Stimulated activated effector memory CD8-positive, alpha-beta T cell treated with anti-CD3 and anti-CD28 coated beads, Interleukin-12 subunit alpha, Interleukin-12 subunit beta, amount 100 ng/mL, for 72 hours (primary cell): ENCODE data around the gene PADI3.

ENCODE experiments used
- ATAC-seq: fragments of 150-1000 bp; cut with Tn5 transposase; 2 replicates; pipeline ENCODE4 v1.10.0; 2021
- DNase-seq, 2 donors: peaks; one replicate each; pipeline ENCODE4 v3.0.0; 2021 to 2022; ENCODE audit warnings: low spot score in 2 of 2
- H3K27ac Mint-ChIP-seq: one replicate; pipeline ENCODE4 v1.8.0; 2022; ENCODE audit warnings: mild to moderate bottlenecking, mixed read lengths
- H3K36me3 Mint-ChIP-seq: one replicate; pipeline ENCODE4 v1.8.0; 2022; ENCODE audit warnings: mild to moderate bottlenecking, mixed read lengths
- H3K4me1 Mint-ChIP-seq: one replicate; pipeline ENCODE4 v1.8.0; 2022; ENCODE audit warnings: mixed read lengths
- H3K4me3 Mint-ChIP-seq: one replicate; pipeline ENCODE4 v1.8.0; 2022; ENCODE audit warnings: mild to moderate bottlenecking, mixed read lengths
- H3K9me3 Mint-ChIP-seq: one replicate; pipeline ENCODE4 v1.8.0; 2022; ENCODE audit warnings: mixed read lengths

PADI3 gene, protein sequence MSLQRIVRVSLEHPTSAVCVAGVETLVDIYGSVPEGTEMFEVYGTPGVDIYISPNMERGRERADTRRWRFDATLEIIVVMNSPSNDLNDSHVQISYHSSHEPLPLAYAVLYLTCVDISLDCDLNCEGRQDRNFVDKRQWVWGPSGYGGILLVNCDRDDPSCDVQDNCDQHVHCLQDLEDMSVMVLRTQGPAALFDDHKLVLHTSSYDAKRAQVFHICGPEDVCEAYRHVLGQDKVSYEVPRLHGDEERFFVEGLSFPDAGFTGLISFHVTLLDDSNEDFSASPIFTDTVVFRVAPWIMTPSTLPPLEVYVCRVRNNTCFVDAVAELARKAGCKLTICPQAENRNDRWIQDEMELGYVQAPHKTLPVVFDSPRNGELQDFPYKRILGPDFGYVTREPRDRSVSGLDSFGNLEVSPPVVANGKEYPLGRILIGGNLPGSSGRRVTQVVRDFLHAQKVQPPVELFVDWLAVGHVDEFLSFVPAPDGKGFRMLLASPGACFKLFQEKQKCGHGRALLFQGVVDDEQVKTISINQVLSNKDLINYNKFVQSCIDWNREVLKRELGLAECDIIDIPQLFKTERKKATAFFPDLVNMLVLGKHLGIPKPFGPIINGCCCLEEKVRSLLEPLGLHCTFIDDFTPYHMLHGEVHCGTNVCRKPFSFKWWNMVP

DNA sequence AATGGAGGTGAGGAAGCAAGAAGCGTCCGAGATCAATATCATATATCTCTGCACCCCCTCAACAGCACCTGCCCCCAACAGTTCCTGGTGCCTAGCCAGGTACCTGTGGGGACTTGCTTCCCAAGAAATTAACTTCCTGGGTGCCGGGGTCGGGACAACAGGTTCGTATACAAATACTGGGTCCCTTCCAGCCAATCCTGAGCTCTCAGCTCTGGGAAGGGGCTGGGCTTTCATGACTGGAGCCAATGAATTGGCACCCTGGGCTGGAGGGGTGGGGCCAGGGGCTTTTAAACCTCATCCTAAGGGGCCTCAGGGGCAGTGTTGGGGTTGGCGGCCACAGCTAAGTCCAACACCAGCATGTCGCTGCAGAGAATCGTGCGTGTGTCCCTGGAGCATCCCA, at the start of gene PADI3:
TSS of gene PADI3 (plus strand) at position 318 of the 400 bp plus-strand sequence. CDS start at position 358, 40 bp downstream.
- DNase-seq (no peak), ATAC-seq (no peak)
- Mint-ChIP-seq H3K27ac (no peak within 1 kb of the TSS), H3K4me3 (no peak within 1 kb of the TSS), H3K36me3 (no peaks in the 10 kb centered on the region), H3K9me3 (no peaks in the 10 kb centered on the region), H3K4me1 (no peaks in the 10 kb centered on the region)

DNA sequence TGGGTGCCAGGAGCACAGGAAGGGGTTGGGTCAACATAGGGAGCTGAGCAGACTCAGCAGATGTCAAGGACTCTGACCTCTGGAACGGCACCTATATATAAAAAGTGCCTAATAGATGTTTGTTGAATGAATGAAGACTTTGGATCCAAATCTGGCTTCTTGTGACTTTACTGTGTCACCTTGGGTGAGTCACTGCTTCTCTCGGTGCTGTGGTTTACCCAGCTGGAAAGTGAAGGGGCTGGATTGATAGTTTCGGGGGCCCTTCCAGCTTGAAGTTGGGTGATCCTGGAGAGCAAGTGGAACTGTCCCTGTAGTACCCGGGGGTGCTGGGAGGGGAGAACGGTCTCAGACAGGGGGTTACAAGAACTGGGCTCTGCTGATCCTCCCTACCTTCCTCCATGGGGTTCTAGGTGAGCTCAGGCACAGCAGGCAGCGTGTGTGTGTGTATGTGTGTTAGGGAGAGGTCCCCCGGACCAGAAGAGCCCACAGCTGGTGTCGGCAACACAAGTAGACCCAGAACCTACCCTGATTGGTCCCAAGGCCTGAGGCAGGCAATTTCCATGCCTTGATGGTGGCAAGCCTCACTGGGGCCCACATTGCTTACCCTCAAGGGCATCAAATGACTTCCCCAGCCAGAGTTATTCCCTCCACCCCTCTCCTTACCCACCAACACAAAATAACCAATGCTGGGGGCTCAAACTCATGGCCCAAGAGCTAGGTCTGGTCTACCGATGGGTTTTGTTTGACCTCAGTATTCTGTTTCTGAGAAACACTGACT, 49.4 kb upstream of the PADI3 start:
- H3K27ac Mint-ChIP-seq, result no peak overlapping the region
- ATAC-seq (peak; percentile 35), DNase-seq (no peak)

DNA sequence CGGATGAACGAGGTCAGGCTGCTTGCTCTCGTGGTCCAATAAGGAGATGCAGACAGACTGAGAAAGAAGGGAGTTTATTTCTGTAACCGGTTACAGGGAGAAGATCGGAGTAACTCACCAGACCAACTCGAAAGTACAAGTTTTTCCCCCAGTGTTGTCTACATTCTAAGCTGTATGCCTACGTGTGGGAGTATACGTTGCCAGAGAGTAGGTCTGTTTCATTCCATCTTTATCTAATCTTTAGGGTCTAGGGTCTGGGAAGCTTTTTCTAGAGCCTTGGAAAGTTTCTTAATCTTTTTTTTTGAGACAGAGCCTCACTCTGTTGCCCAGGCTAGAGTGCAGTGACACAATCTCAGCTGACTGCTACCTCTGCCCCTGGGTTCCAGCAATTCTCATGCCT, 48.7 kb upstream of the PADI3 start:
- DNase-seq, result no peak
- H3K4me3 Mint-ChIP-seq, result no peak overlapping the region
- H3K27ac Mint-ChIP-seq, result no peak overlapping the region
- H3K4me1 Mint-ChIP-seq, result peaks cover 31% of the 10 kb centered on the region
- no peaks in the 10 kb centered on the region for H3K9me3 Mint-ChIP-seq
- H3K36me3 Mint-ChIP-seq, result no peaks in the 10 kb centered on the region
- ATAC-seq, result no peak

More for the DNA sequence above, 49.4 kb upstream of the PADI3 start:
- H3K4me1 Mint-ChIP-seq, result peaks cover 31% of the 10 kb centered on the region
- H3K9me3 Mint-ChIP-seq, result no peaks in the 10 kb centered on the region
- H3K36me3 Mint-ChIP-seq, result no peaks in the 10 kb centered on the region
- no peak overlapping the region for H3K4me3 Mint-ChIP-seq

DNA sequence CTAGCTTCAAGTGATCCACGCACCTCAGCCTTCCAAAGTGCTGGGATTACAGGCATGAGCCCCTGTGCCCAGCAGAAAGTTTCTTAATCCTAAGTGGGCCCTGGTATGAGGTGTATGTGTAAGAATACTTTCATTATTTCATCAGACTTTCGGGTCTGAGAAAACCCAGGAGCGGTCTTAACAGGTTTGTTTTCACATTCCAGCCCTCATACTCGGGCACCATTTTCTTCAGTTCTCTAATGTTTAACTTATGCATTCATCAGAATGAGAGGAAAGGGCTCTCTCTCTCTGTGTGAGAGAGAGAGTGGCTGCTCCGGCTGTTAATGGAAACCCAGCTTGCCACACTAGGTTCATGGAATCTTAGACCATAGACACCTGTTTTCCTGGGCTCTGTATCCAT, 48.1 kb upstream of the PADI3 start:
- Mint-ChIP-seq H3K9me3 (no peaks in the 10 kb centered on the region), H3K4me1 (peaks cover 35% of the 10 kb centered on the region), H3K27ac (no peak overlapping the region), H3K4me3 (no peak overlapping the region), H3K36me3 (no peaks in the 10 kb centered on the region)
- DNase-seq (no peak), ATAC-seq (no peak)

DNA sequence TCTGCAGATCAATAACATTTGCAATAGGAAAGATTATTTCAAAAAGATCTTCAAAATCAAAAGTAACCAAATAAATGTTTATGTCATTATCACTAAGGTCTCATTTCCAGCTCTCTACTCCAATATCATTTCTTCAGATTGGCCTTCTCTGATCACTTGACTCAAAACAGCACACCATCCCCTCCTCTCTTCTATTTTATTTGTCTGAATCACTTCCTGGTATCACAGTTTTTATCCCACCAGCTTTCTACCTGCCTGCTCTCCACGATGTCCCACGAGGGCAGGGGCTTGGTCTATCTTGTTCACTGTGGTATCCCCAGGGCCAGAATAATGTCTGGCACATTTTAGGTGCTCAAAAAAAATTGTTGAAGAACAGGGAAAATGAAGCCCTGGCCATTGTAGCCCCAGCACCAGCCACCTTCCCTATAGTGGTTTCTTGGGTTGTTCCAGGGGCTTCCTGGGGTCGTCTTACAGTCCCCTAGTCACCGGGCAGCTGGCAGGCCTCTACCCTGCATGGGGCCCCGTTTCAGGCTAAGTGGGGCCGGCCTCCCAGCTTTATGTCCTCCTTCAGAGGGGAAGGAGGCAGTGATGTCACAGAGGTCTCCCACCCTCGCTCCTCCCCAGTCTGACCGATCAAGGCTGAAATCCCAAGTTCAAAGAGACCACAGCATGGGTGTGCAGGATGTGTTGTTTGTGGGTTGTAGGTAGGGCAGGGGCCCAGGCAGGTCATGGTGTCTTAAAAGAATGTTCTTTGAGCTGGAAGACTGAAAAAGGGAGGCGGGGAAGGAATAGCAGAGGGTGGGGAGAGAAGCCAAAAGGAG, 47.5 kb upstream of the PADI3 start:
- peak overlapping the region; percentile 30 for H3K4me3 Mint-ChIP-seq
- DNase-seq (no peak), ATAC-seq (no peak)
- H3K4me1 Mint-ChIP-seq, result peaks cover 38% of the 10 kb centered on the region
- no peaks in the 10 kb centered on the region for H3K9me3 Mint-ChIP-seq
- H3K27ac Mint-ChIP-seq, result peak overlapping the region; percentile 41
- H3K36me3 Mint-ChIP-seq, result no peaks in the 10 kb centered on the region

DNA sequence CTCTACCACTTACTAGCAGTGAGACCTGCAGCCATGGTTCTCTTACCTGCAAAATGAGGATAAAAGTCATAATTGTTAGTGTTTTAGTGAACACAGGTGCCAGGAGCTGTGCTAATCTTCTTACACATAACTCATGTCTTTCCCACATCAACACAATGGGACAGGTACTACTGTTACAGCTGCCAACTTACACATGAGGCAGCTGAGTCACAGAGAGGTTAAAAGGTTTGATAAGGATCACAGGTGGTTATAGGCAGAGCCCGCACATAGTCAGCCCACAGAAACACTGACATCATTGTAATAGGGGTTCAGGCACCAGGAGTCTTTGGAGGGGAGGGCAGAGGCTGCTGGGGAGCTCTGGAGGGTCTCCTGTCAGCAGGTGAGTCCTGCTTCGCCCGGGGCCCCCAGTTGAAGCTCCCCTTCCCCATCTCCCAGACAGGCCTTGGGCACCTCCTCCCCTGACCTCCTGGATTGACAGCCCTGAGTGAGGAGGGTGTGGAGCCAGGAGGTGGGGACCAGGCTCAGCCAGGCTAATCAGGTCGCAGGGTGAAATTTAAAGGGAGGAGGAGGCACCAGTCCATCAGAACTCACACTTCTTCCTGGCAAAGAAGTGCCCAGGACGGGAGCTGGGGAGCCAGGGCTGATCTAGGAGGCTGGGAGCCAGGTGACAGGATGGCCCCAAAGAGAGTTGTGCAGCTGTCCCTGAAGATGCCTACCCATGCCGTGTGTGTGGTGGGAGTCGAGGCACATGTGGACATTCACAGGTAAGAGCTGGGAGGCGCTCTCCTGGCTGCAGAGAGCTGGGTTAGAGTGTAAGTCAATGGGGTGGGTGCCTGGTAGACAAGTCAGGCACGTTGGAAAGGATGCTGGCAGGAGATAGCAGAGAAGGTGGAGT, 44.1 kb upstream of the PADI3 start, which contains the start of gene PADI1:
TSS of gene PADI1 (plus strand) at position 583 of the 895 bp plus-strand sequence. CDS start at position 673, 90 bp downstream.
- ATAC-seq, result no peak
- H3K27ac Mint-ChIP-seq, result peak within 1 kb of the TSS; percentile 14
- no peaks in the 10 kb centered on the region for H3K9me3 Mint-ChIP-seq
- peaks cover 60% of the 10 kb centered on the region for H3K4me1 Mint-ChIP-seq
- DNase-seq, result no peak
- no peak within 1 kb of the TSS for H3K4me3 Mint-ChIP-seq
- H3K36me3 Mint-ChIP-seq, result no peaks in the 10 kb centered on the region

DNA sequence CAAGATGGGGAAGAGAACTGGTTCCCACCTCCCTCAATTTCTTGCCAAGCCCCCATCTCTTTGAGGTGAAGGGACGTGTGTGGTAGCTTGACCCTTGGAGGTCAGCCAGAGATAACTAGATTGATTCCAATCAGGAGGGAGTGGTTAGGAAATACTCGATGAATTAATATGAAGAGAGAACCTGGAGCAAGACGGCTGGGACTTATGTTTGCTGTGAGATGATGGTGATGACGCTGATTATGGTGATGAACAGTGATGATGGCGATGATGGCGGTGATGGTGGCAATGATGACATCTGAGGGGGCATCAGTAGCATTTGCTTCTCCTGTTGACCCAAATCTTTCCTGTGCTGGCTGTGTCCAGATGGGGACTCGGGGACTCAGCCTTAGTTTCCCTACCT, 43.2 kb upstream of the PADI3 start:
- Mint-ChIP-seq H3K4me3 (no peak overlapping the region), H3K4me1 (peaks cover 65% of the 10 kb centered on the region), H3K9me3 (no peaks in the 10 kb centered on the region), H3K36me3 (no peaks in the 10 kb centered on the region), H3K27ac (peak overlapping the region; percentile 14)
- DNase-seq, result no peak
- no peak for ATAC-seq

DNA sequence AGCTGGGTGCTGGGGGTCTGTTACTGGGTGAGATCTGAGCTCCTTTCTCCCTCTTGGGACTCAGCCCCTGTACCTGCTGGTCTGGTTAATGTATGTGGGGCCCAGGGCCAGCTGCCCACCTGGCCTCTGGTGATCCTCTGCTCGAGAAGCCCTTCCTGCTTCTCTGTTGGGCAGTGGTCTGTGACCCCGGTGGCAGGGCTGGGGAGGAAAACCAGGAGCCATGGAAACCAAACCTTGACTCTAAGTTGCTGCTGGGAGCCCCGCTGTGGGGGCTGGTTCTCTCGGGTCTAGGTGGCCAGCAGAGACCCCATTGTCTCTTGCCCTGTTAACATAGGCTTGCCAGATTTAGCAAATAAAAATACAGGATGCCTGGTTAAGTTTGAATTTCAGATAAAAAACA, 42.7 kb upstream of the PADI3 start:
- no peaks in the 10 kb centered on the region for H3K9me3 Mint-ChIP-seq
- H3K27ac Mint-ChIP-seq, result no peak overlapping the region
- no peak overlapping the region for H3K4me3 Mint-ChIP-seq
- no peak for DNase-seq
- H3K36me3 Mint-ChIP-seq, result no peaks in the 10 kb centered on the region
- peaks cover 67% of the 10 kb centered on the region for H3K4me1 Mint-ChIP-seq
- ATAC-seq, result no peak

DNA sequence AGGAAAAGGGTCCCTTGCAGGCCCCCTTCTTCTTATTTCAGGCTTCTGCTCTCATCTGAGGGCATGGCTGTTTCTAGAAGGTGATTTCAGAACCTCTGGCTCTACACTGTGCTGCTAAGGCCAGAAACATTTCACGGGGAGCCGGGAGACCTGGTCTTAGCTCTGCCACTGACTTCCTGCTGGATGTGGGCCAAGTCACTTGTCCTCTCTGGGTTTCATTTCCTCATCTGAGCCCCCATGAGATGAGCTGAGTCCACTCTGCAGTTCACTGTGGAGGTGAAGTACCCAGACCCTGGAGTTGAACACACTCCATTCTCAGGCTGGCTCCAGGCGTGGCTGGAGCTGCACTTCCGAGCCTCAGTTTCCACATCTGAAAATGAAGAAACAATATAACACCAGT, 41.9 kb upstream of the PADI3 start:
- no peak overlapping the region for H3K4me3 Mint-ChIP-seq
- peaks cover 60% of the 10 kb centered on the region for H3K4me1 Mint-ChIP-seq
- ATAC-seq (no peak), DNase-seq (no peak)
- no peak overlapping the region for H3K27ac Mint-ChIP-seq
- no peaks in the 10 kb centered on the region for H3K36me3 Mint-ChIP-seq
- no peaks in the 10 kb centered on the region for H3K9me3 Mint-ChIP-seq

DNA sequence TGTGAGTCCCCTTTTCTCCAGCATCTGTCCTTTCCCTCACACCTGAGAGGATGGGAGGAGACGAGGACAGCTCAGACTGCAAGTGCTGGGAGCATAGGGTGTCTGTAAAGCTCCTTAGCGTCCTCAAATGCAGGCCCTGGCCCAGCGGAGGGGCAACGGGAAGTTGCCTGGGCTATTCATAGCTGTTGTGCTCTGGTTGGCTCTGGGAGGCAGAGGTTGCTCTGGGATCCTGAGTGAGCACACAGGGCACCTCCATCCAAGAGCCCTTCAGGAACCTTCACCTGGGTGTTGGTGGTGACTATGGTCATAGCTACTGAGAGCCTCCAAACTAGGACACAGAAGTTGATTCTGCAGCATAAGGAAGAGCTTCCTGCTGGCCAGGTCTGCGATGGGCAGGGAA, 41.4 kb upstream of the PADI3 start:
- ATAC-seq (peak; percentile 5), DNase-seq (no peak)
- Mint-ChIP-seq H3K36me3 (no peaks in the 10 kb centered on the region), H3K27ac (peak overlapping the region; percentile 57), H3K9me3 (no peaks in the 10 kb centered on the region), H3K4me1 (peaks cover 62% of the 10 kb centered on the region), H3K4me3 (no peak overlapping the region)

DNA sequence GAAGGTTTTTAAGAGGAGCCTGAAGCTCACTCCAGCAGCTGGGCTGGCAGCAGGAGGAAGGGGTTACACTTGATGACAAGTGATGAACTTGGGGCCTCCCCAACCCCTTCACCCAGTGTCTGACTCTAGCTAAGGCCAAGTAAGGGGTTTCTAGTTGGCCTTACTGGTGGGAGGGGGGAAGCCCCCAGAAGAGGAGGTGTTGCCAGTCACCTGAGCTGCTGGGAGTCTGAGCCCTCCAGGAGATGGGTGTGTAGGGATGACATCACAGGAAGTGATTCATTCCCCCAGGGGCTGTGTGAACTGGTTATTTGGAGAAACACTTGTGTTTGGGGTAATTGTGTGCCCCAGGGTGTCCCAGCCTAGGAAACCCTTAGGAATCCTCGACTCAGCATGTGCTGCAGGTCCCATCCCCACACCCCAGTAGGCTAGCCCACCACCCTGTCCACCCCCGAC, 40.9 kb upstream of the PADI3 start:
- ATAC-seq (peak; percentile 92), DNase-seq (peak; percentile 17 to 56)
- no peak overlapping the region for H3K4me3 Mint-ChIP-seq
- H3K4me1 Mint-ChIP-seq, result peaks cover 62% of the 10 kb centered on the region
- no peaks in the 10 kb centered on the region for H3K36me3 Mint-ChIP-seq
- H3K27ac Mint-ChIP-seq, result peak overlapping the region; percentile 57
- no peaks in the 10 kb centered on the region for H3K9me3 Mint-ChIP-seq

DNA sequence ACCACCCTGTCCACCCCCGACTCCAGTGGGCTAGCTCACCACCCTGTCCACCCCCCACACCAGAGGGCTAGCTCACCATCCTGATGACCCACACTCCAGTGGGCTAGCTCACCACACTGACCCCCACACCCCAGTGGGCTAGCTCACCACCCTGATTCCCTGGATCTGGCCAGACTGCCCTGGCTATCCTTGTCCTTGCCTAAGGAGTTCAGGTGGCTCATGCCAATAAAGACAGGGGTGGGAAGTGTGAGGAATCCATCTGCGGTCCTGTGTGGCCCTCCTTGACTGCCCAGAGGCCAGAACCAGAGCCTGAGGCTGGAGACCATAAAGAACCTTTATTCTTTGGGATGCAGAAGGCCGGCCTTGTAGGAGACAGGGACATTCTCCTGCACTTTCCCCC, 40.4 kb upstream of the PADI3 start:
- Mint-ChIP-seq H3K9me3 (no peaks in the 10 kb centered on the region), H3K27ac (peak overlapping the region; percentile 57), H3K4me3 (no peak overlapping the region), H3K36me3 (no peaks in the 10 kb centered on the region), H3K4me1 (peaks cover 65% of the 10 kb centered on the region)
- no peak for ATAC-seq
- no peak for DNase-seq

DNA sequence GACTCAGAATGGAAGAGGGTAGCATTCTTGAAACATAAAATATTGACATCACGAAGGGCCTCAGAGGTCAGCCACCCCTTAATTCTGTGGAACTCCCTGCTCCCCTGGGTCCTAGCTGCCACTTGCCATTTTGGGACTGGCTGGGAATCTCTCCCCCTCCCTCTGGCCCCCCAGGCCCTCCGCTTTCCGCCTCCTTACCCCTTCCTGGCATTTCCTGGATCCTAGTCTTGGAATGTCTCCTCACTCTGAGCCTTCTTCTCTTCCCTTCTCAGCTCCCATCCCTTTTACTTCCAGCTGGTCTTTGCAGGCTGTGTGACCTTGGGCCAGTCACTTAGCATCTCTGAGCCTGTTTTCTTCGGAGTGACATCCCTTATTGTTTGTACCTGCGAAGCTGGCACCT, 39.5 kb upstream of the PADI3 start:
- H3K9me3 Mint-ChIP-seq, result no peaks in the 10 kb centered on the region
- no peak for ATAC-seq
- H3K27ac Mint-ChIP-seq, result peak overlapping the region; percentile 57
- no peak for DNase-seq
- H3K4me1 Mint-ChIP-seq, result peaks cover 65% of the 10 kb centered on the region
- no peaks in the 10 kb centered on the region for H3K36me3 Mint-ChIP-seq
- H3K4me3 Mint-ChIP-seq, result no peak overlapping the region

DNA sequence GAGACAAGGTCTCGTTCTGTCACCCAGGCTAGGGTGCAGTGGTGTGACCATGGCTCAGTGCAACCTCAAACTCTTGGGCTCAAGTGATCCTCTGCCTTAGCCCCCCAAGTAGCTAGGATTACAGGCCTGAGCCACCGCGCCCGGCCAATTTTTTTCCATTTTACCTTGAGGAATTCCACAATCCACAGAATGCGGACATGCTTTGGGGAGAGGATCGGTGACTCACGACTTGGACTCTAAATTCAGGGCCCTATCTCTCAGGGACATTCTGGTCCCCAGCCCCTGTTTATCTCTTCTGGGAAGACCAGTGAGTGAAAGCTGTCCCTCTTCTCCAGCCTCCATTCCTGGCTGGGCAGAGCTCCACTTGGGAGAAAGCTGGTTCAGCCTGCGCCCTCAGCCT, 38.7 kb upstream of the PADI3 start:
- Mint-ChIP-seq H3K27ac (peak overlapping the region; percentile 54), H3K4me1 (peaks cover 69% of the 10 kb centered on the region), H3K9me3 (no peaks in the 10 kb centered on the region), H3K36me3 (no peaks in the 10 kb centered on the region), H3K4me3 (no peak overlapping the region)
- no peak for ATAC-seq
- no peak for DNase-seq
